ENCODE measurements around the gene KSR2. TPM values are rescaled to one million over a fixed set of nuclear protein-coding genes. Genes with fewer than 3 reads are reported as not detected.

Gene KSR2
- total and polyA plus RNA-seq, 10 of the 15 experiments (the other 5 are each of a cell fraction or from before 2014, with no cell fraction given), result under 0.01 to 1.5 (median 0.01) TPM; not detected in 3

DNA sequence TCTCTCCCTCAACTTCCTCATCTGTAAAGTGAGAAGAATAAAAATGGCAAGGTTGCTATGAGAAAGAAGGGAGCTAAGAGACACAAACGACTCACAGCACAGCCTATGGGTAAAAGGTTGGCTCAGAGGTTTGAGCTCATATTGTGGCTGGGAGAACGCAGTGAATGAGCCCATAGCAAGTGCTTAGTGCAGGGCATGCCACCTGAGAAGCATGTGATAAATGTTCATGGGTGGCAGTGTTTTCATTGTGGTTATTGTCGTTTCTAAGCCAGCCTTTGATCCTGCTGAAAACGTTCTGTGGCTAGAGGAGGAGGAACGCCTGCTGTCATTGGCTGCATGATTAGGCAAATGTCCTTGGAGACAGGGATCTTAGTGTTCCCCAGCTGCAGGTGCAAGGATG, 150.4 kb downstream of the KSR2 start:
- no TSS peak for BruUV-seq (replicated peaks)
- H3K4me1 ChIP-seq (ENCODE audit: control insufficient read depth, insufficient read depth, low read length), result no peaks in the 10 kb centered on the region
- CTCF ChIA-PET, result interaction anchor here (0.6 to 2.1 kb wide), 4 partner anchors 19 to 1630 kb away, joined by 3 to 10 read pairs (median 4); no protein-coding TSS in a partner anchor
- H3K4me2 ChIP-seq (ENCODE audit: control insufficient read depth, insufficient read depth), result no peak overlapping the region
- no peaks in the 10 kb centered on the region for H3K27me3 ChIP-seq (replicated peaks in 1 of 2; ENCODE audit: control insufficient read depth in 2 of 2, insufficient read depth in 2 of 2, low read length in 1 of 2)
- no peaks in the 10 kb centered on the region for H3K79me2 ChIP-seq (ENCODE audit: control insufficient read depth, insufficient read depth, low read length)
- H4K20me1 ChIP-seq (ENCODE audit: control insufficient read depth, insufficient read depth), result no peaks in the 10 kb centered on the region
- H2AFZ ChIP-seq (ENCODE audit: control insufficient read depth, low read depth, low read length), result no peak overlapping the region
- no peaks in the 10 kb centered on the region; the same call in 2 of the 3 replicates for H3K9me3 ChIP-seq (replicated peaks; ENCODE audit: control insufficient read depth, insufficient read depth, low read length)
- ATAC-seq, result no peak
- POLR2A ChIA-PET, result no interaction called here
- in situ Hi-C loops (cut with MboI) (no loop called here), intact Hi-C loops (cut with micrococcal nuclease; ENCODE audit: unreplicated experiment) (no loop called here)
- no peak overlapping the region for H3K27ac ChIP-seq (ENCODE audit: control insufficient read depth, insufficient read depth)
- TF ChIP-seq BCL11A (IDR thresholded peaks at IDR 0.05; ENCODE audit: low read depth, low read length), result no peak
- no peak for TF ChIP-seq SMAD5 (IDR thresholded peaks at IDR 0.05; ENCODE audit: low read depth)
- TF ChIP-seq RBBP5 (conservative IDR thresholded peaks at IDR 0.05), result no peak
- TF ChIP-seq, protein P1, sequence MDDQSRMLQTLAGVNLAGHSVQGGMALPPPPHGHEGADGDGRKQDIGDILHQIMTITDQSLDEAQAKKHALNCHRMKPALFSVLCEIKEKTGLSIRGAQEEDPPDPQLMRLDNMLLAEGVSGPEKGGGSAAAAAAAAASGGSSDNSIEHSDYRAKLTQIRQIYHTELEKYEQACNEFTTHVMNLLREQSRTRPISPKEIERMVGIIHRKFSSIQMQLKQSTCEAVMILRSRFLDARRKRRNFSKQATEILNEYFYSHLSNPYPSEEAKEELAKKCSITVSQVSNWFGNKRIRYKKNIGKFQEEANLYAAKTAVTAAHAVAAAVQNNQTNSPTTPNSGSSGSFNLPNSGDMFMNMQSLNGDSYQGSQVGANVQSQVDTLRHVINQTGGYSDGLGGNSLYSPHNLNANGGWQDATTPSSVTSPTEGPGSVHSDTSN (IDR thresholded peaks at IDR 0.05; ENCODE audit: insufficient replicate concordance, low read depth, low read length), result no peak
- TF ChIP-seq BHLHE40 (IDR thresholded peaks at IDR 0.05; ENCODE audit: borderline replicate concordance in 1 of 2, low read depth in 2 of 2, low read length in 1 of 2), result no peak
- TF ChIP-seq NRF1 (conservative IDR thresholded peaks at IDR 0.05; ENCODE audit: low read depth, low read length), result no peak
- no peak for TF ChIP-seq TCF7 (IDR thresholded peaks at IDR 0.05; ENCODE audit: borderline replicate concordance)
- no peak for TF ChIP-seq POLR2AphosphoS2 (IDR thresholded peaks at IDR 0.05; ENCODE audit: low read depth, low read length)
- TF ChIP-seq HDAC6 (IDR thresholded peaks at IDR 0.05; ENCODE audit: unreplicated experiment), result no peak
- TF ChIP-seq PKNOX1 (IDR thresholded peaks at IDR 0.05), result no peak
- no peak for TF ChIP-seq CBX3 (IDR thresholded peaks at IDR 0.05; ENCODE audit: borderline replicate concordance, low read depth)
- no peak for TF ChIP-seq NR2F1 (conservative IDR thresholded peaks at IDR 0.05)
- TF ChIP-seq RFX5 (IDR thresholded peaks at IDR 0.05; ENCODE audit: low read depth, low read length), result no peak
- TF ChIP-seq, protein P2, sequence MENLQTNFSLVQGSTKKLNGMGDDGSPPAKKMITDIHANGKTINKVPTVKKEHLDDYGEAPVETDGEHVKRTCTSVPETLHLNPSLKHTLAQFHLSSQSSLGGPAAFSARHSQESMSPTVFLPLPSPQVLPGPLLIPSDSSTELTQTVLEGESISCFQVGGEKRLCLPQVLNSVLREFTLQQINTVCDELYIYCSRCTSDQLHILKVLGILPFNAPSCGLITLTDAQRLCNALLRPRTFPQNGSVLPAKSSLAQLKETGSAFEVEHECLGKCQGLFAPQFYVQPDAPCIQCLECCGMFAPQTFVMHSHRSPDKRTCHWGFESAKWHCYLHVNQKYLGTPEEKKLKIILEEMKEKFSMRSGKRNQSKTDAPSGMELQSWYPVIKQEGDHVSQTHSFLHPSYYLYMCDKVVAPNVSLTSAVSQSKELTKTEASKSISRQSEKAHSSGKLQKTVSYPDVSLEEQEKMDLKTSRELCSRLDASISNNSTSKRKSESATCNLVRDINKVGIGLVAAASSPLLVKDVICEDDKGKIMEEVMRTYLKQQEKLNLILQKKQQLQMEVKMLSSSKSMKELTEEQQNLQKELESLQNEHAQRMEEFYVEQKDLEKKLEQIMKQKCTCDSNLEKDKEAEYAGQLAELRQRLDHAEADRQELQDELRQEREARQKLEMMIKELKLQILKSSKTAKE (IDR thresholded peaks at IDR 0.05; ENCODE audit: low read depth, poor library complexity, severe bottlenecking), result no peak
- TF ChIP-seq FOXM1 (IDR thresholded peaks at IDR 0.05; ENCODE audit: low read depth, low read length), result no peak
- TF ChIP-seq EZH2 (IDR thresholded peaks at IDR 0.05; ENCODE audit: borderline replicate concordance, control insufficient read depth, low read depth, low read length), result no peak
- TF ChIP-seq, protein P3, sequence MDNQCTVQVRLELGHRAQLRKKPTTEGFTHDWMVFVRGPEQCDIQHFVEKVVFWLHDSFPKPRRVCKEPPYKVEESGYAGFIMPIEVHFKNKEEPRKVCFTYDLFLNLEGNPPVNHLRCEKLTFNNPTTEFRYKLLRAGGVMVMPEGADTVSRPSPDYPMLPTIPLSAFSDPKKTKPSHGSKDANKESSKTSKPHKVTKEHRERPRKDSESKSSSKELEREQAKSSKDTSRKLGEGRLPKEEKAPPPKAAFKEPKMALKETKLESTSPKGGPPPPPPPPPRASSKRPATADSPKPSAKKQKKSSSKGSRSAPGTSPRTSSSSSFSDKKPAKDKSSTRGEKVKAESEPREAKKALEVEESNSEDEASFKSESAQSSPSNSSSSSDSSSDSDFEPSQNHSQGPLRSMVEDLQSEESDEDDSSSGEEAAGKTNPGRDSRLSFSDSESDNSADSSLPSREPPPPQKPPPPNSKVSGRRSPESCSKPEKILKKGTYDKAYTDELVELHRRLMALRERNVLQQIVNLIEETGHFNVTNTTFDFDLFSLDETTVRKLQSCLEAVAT (IDR thresholded peaks at IDR 0.05), result no peak
- no peak for TF ChIP-seq EED (IDR thresholded peaks at IDR 0.05; ENCODE audit: low read depth)
- no peak for TF ChIP-seq ESRRA (IDR thresholded peaks at IDR 0.05; ENCODE audit: low read length)
- H3K9ac ChIP-seq (ENCODE audit: control insufficient read depth, insufficient read depth, low read length), result no peak overlapping the region
- SMC1A ChIA-PET (ENCODE audit: uncharacterized antibody, unreplicated experiment), result interaction anchor here (0.7 kb wide), 1 partner anchor 8 kb away, joined by 4 read pairs; no protein-coding TSS in a partner anchor
- RAD21 ChIA-PET (ENCODE audit: unreplicated experiment), result no interaction called here
- DNase-seq (ENCODE audit: low read depth, low spot score), result no peak
- H3K4me3 ChIP-seq, result no peak overlapping the region
- WGBS (ENCODE audit: insufficient coverage, insufficient replicate concordance, low lambda C conversion rate, missing lambda C conversion rate), result 7% methylated on average over 5 of the region's 5 CpGs
- no peaks in the 10 kb centered on the region for H3K36me3 ChIP-seq (ENCODE audit: control insufficient read depth in 2 of 2, insufficient read depth in 2 of 2, low read length in 1 of 2)
- FAIRE-seq, result no peak

Measured in GM12878 (cell line).